GM12891 (cell line): ENCODE results near the gene MYOM1.

Source experiments
- POLR2A ChIP-seq: IDR thresholded peaks from 2 replicates; pipeline ENCODE4 v1.6.1; 2011; ENCODE audit warnings: low read depth, low read length, control low read depth
- POLR2AphosphoS5 ChIP-seq: IDR thresholded peaks from 2 replicates; pipeline ENCODE4 v1.6.1; 2011; ENCODE audit warnings: low read depth, low read length, control low read depth
- POU2F2 ChIP-seq: IDR thresholded peaks from 2 replicates; pipeline ENCODE4 v1.6.1; 2011; ENCODE audit warnings: low read depth, mild to moderate bottlenecking, control low read depth, low read length, moderate library complexity
- SPI1 ChIP-seq: IDR thresholded peaks from 2 replicates; pipeline ENCODE4 v1.6.1; 2011; ENCODE audit warnings: low read depth, low read length, control low read depth
- TAF1 ChIP-seq: IDR thresholded peaks from 2 replicates; pipeline ENCODE4 v1.6.1; 2011; ENCODE audit warnings: low read depth, low read length, control low read depth

DNA sequence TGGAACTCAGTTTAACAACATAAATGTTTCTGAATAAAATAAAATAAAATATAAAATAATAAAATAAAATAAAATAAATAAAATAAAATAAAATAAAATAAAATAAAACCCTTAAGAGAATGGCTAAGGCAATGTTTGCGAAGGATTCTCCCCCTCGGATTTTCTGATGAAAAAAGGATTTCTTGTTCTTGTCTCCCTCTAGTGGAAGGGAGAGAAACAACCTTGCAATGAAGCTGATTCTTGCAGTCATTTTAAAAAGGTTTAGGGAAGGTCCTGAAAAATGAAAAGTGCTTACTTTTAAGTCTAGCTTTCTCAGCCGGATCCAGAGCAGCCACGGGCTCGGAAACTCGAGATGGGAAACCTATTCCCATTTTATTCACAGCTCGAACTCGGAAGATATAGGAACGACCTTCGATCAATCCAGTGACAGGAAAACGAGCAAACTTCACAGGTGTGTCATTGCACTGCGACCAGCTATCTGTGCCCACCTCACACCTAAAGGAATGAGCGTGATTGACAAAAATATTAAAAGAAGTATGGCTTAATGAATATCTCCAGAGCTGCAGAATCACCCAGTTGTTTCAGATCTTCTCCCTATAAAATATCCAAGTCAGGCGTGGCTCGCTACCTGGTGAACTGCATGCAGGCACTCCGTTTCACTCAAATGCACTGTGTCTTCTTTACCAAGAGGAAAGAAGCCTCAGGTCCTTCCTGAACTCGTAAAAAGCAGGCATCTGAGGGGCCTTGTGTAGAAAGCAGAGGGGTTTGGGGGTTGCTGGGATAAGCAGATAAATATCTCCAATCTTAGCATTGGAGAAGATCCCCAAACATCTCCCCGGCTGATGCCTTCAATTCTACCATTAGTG, 68.1 kb downstream of the MYOM1 start:
- no peak for TF ChIP-seq POLR2AphosphoS5
- TF ChIP-seq POLR2A, result no peak
- TF ChIP-seq TAF1, result no peak
- no peak for TF ChIP-seq POU2F2
- TF ChIP-seq SPI1, result no peak
